Caki2 (cell line): ENCODE results near the gene PCSK1N. TPM values are rescaled to one million over a fixed set of nuclear protein-coding genes. Genes with fewer than 3 reads are reported as not detected.
"Not testable (repeated sequence)": the region's sequence is repeated elsewhere in the genome, so short reads cannot be mapped to it uniquely, and the experiment has no call there.

Experiments
- DNase-seq: peaks from one replicate; pipeline ENCODE4 v3.0.0-alpha.2; 2015; ENCODE audit warnings: low read depth
- in situ Hi-C: cut with HindIII; loops from 2 replicates; pipeline ENCODE4 v1.10.0; 2016; ENCODE audit warnings: low sequenced_read_pairs, low pct_unique_long_range_greater_than_20kb, mixed read lengths
- total RNA-seq: library from RNA; depleted of rRNA; stranded (reverse); fragments of >200 nt; shearing (Covaris generic); gene quantifications from 2 replicates; pipeline ENCODE4 v1.2.3, GENCODE V29; 2014; ENCODE audit warnings: low replicate concordance

The PCSK1N gene
- total RNA-seq, 1 experiment from 2014 or later, result 93.6 TPM

DNA sequence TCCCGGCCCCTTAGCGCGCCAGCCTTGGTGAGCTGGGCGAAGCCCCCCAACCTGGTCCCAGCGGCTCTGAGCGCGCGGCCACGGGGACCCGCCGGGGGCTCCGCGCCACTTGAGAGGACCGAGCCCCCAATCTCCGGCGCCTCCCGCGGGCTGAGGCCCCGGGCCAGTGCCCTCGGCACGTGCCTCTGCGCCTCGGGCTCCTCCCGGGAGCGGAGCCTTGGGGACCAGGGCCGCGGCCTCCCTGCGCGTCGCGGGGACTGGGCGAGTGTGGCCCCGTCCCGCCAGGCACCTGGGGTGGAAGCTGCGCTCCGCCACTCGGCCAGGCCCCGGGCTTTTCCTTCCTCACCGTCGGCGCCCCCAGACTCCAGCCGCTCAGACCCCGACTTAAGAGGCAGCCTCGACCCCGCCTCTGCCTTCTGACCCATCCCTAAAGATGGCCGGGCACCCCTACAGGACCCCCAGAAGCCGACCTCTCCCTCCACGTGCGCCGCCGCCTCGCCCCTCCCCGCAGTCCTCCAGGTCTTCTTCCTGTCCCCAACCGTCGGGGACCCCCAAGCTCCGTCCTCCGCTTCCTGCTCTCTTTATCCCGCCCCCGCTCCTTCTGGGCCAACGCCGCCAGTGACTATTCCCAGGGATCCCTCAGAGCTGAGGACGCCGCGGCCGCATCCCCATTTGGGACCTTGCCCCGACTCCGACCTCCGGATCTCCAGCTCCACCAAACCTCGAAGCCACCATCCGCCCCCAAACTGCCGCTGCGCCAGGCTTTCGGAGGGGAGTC is 8.3 kb downstream of the PCSK1N start:
- no peak for DNase-seq
- in situ Hi-C loops, result no loop called here

DNA sequence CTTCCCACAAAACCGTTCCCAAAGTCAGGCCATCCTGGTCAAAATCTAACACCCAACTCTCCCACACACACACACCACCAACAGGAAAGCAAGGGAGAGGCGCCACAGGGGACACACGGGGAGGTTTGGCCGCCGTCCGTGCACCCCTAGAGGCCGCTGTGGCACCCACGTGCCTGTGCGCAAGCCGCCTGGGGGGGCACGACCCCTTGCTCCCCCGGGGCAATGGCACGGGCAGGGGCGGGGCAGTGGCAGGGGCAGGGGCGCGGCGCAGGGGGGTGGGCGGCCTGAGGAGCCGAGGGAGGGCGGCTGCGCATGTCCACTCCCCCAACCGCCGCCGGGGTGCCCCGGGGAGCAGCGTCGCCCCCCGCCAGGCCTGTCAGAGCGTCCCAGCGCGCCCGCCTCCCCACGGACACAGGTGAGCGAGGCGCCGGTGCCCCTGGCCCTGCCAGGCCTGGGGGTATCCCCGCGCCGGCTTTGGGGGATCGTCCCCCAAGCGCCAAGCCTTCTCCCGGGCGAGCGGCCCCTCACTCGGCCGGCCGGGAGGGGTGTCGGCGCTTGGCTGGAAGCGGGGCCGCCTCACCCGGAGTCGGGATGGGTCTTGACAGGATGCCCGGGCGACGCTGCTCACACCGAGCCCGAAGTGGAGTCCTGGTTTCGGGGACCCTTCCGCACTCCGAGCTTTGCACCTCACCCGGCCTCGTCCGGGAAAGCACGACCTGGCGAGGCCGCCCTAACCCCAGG is 9.1 kb downstream of the PCSK1N start, which contains the start of gene ERAS:
TSS of gene ERAS (plus strand) at position 379 of the 741 bp plus-strand sequence. CDS start 2,611 bp downstream, outside the sequence.
- no peak for DNase-seq
- in situ Hi-C loops, result no loop called here

DNA sequence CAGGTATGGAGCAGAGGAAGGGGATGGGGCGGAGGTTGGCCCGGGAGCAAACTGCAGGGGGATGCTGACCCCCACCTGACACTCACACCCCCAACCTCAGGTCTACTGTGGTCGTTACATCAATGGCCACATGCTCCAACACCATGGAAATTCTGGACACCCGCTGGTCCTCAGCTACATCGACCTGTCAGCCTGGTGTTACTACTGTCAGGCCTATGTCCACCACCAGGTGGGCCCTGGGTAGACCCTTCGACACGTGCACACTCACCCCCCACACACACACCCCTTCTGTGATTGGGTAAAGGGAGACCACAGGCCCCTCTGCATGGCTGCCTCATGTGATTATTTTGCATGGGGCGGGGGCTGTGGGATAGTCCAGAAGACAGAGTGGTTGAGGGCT is 11.3 kb downstream of the PCSK1N start:
- no peak for DNase-seq
- in situ Hi-C loops, result no loop called here

DNA sequence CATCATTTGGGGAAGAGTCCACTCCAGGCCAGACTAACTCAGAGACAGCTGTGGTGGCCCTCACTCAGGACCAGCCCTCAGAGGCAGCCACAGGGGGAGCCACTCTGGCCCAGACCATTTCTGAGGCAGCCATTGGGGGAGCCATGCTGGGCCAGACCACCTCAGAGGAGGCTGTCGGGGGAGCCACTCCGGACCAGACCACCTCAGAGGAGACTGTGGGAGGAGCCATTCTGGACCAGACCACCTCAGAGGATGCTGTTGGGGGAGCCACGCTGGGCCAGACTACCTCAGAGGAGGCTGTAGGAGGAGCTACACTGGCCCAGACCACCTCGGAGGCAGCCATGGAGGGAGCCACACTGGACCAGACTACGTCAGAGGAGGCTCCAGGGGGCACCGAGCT is 12.4 kb downstream of the PCSK1N start:
- DNase-seq, result no peak
- in situ Hi-C loops, result no loop called here

DNA sequence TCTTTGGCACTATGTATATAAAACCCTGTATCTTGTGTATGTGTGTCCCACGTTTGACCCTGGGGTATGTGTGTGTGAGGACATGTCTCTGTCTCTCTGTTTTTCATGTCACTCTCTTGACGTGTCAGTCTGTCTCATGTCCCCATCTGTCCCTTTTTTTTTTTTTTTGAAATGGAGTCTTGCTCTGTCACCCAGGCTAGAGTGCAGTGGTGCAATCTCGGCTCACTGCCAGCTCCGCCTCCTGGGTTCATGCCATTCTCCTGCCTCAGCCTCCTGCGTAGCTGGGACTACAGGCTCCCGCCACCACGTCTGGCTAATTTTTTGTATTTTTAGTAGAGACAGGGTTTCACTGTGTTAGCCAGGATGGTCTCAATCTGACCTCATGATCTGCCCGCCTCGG is 16.0 kb downstream of the PCSK1N start:
- DNase-seq, in situ Hi-C loops: not testable (repeated sequence)

DNA sequence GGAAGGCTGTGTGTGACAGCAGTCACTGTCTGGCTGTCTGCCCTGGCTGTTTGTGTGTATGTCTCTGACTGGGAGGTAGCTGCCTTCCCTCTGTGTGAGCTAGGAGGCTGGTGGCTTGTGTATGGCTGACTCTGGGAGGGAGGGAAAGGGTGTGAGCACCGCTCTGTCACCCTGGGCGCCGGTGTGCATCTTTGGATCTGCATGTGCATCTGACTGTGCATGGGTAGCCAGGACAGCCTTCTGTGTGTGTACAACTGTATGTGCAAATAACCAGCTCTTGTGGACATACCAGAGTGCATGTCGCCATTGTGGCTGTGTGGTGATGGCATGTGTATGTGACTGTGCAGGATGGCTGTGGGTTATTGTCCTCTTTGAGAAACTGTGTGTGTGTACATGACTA is 16.5 kb downstream of the PCSK1N start:
- DNase-seq, result no peak
- in situ Hi-C loops, result no loop called here

DNA sequence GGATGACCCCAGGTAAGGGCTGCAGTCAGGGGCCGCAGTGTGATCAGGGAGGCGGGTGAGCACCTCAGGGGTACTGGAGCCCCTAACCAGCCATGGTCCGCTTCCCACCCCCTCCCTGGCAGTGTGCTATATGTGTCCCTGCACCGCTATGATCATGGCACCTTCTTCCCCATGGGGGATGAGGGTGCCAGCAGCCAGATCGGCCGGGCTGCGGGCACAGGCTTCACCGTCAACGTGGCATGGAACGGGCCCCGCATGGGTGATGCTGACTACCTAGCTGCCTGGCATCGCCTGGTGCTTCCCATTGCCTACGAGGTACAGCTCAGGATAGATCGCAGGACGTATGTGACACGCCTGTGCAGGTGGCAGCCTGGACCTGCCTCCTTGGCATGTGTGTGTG is 17.3 kb downstream of the PCSK1N start:
- DNase-seq, result no peak
- in situ Hi-C loops, result no loop called here

DNA sequence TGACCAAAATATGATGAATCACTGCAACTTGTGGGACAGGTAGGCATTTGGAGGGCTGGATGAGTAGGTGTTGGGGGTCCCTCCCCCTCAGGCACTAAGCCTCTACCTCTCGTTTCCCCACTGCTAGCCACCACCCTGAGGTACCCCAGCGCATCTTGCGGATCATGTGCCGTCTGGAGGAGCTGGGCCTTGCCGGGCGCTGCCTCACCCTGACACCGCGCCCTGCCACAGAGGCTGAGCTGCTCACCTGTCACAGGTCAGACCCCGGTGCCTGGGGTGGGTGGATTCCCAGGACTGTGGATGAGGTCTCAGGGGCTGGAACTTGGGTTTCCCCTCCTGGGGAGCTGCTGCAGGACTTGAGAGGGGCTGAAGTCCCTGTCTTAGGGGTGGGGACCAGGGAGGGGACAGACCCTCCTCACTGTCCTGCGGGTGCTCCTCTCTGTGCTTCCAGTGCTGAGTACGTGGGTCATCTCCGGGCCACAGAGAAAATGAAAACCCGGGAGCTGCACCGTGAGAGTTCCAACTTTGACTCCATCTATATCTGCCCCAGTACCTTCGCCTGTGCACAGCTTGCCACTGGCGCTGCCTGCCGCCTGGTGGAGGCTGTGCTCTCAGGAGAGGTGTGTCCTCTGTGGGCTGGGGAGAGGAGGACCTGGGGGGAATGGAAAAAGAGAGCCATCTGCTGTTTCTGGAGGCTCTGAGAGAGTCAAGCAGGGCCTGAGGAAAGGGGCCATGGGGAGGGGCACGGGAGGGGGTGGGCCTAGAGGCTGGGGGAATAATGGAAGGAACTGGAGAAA is 19.2 kb downstream of the PCSK1N start:
- DNase-seq, result no peak
- in situ Hi-C loops, result no loop called here

DNA sequence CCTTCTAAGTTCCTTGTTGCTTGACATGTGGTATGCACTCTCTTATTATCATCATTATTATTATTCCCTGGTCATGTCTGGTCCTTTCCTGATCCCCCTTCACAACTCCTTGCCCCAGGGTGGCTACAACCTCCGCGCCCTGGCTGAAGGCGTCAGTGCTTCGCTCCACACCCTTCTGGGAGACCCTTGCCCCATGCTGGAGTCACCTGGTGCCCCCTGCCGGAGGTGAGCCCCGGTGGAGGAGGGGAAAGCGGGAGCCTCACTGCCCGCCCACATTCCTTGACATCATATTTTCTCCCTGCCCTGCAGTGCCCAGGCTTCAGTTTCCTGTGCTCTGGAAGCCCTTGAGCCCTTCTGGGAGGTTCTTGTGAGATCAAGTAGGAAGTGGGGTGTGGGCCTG is 20.1 kb downstream of the PCSK1N start:
- DNase-seq, result no peak
- in situ Hi-C loops, result no loop called here

DNA sequence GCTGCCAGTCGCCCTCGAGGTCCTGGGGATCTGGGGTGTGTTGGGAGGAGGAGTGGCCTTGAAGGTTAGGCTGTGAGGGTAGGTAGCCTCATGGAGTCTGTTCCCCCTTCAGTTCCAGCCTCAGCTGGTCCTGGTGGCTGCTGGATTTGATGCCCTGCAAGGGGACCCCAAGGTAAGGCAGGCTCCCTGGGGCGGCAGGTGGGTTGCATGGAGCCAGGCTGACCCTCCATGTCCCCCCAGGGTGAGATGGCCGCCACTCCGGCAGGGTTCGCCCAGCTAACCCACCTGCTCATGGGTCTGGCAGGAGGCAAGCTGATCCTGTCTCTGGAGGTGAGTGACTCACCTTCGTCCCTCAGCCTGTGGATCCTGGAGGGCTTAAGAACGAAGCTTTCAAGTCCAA is 20.7 kb downstream of the PCSK1N start:
- in situ Hi-C loops, result no loop called here
- no peak for DNase-seq

DNA sequence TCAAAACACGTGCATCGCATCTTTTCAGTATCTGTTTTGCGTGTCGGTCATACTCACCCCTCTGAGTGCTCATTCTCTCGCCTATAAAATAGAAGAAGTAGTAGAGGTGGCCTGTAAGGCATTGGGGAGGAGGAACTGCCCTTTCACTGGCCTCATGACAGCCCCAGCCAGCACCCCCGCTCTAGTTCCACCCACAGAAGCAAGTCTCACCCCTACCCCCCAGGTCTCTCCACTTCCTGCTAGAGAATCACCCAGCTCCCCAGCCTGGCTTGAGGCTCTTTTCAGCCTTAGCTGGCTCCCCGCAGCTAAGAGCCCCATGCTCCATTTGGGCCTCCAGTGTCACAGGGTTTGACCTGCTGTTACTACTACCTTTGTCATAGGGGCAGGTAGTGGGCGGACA is 21.8 kb downstream of the PCSK1N start:
- in situ Hi-C loops, result no loop called here
- no peak for DNase-seq

DNA sequence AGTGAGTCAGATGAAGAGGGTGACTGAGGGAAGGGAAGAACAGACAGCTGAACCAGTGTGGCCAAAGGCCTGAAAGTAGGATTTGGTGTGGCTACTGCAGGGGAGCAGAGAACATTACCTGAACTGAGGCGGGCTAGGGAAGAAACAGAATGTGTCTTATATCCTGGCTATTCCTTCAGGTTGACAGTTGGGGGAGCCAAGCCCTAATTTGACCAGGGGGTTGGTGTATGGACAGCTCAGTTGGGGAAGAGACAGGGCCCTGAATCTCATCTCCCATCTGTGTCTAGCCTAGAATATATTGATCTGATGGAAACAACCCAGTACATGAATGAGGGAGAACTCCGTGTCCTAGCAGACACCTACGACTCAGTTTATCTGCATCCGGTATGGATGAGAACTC is 29.3 kb downstream of the PCSK1N start:
- in situ Hi-C loops, result no loop called here
- DNase-seq, result no peak

DNA sequence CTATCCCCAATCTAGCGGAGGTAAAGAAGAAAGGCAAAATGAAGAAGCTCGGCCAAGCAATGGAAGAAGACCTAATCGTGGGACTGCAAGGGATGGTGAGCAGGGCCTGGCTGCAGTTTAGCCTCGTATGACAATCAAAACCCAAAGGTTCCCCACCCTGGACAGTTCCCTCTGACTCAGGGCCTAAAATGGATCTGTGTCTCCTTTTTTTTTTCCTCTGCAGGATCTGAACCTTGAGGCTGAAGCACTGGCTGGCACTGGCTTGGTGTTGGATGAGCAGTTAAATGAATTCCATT is 32.6 kb downstream of the PCSK1N start:
- in situ Hi-C loops, result no loop called here
- DNase-seq, result no peak

DNA sequence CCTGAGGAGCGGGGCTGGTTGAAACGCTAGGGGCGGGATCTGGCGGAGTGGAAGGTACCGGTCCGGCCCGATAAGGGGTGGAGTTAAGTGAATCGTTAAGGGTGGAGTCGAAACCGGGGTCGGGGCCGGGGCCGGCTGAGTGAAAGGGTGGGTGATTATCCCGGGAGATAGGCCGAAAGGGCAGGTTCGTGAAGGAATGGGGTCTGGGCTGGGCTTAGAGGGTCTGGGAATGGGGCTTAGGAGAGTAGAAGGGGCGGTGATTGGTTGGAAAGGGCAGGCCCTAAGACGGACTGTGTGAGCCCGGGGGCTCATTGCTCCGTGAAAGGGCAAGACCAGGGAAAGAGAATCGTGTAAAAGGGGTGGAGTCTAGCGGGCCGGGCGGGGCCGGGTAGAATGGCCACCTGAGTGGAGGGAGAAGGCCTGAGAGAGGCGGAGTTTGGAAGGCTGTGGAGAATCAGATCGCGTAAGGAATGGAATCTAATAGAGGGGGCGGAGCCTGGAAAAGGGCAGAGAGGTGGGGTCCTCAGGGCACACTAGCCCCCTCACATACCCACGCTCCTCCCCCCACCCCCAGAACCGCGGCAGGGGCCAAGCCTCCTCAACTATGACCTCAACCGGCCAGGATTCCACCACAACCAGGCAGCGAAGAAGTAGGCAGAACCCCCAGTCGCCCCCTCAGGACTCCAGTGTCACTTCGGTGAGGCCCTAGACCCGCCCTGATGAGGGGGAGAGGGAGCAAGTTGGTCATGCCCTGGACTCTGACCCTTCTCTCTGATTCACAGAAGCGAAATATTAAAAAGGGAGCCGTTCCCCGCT is 33.1 kb downstream of the PCSK1N start:
- peak; percentile 90 for DNase-seq
- in situ Hi-C loops, result no loop called here

DNA sequence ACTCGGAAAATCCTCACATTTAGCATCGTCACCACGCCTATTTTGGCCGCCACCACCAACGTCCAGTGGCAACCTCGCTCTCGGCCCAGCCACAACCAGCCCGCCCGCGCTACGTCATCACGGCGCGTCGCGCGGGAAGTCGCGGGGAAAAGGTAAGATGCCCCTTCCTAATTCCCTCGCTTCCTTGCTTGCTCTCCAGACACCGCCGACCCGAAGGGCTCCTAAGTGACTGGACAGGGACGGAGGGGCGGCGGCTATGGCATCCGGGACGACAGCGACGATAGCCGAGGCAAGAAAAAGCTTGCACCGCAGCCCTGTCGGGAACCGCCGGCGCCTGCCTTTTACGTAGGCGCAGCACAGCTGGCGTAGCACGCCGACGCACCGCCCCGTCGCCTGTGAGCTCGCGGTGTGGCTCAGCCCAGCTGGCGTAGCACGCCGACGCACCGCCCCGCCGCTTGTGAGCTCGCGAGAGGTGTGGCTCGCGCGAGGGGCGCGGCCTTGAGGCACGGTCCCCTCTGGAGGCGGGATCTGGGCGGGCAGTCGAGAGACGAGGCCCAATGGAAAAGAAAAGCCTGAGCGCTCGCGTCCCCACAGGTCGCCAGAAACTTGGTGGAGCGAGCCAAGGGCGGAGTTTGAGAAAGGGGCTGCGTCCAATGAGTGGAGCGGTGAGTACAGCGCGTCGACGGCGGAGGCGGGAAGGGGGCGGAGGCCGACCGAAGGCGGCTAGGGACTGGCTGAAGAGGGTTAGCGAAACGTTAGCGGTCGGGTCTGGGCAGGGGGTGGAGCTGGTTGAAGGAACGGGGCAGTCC is 33.9 kb downstream of the PCSK1N start, which contains the start of gene HDAC6:
TSS of gene HDAC6 (plus strand) at position 788 of the 809 bp plus-strand sequence. CDS start 626 bp downstream, outside the sequence.
- peak; percentile 99 for DNase-seq
- in situ Hi-C loops, result no loop called here

DNA sequence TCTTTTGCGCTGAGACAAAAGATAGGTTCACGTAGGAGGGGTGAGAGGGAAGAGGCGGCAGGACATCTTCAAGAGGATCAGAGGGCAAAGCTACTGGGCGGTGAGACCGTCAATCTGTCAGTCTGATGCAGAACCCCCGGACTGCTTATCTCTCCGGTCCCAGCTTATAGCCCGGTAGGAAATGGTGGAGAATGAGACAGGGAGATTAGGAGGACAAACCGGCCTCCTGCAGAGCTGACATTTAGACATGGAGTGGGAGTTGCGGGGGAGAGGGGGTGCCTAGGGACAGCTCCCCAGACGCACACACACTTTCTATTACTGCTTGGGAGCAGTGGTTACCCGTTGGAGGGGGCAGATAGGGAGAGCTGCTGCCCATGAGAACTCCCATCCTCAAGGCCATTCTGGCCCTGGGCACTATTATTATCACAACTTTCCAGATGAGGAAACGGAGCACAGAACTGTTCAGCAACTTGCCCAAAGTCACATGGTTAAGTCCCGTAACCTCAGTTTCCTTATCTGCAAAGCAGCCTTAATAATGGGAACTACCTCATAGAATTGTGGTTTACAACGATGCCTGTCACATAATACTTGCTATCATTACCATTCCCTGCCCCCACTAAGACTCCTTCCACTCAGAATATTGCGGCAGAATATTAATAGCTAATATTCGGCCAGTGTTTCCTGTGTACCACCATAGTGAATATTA is 34.7 kb downstream of the PCSK1N start:
- in situ Hi-C loops, result no loop called here

DNA sequence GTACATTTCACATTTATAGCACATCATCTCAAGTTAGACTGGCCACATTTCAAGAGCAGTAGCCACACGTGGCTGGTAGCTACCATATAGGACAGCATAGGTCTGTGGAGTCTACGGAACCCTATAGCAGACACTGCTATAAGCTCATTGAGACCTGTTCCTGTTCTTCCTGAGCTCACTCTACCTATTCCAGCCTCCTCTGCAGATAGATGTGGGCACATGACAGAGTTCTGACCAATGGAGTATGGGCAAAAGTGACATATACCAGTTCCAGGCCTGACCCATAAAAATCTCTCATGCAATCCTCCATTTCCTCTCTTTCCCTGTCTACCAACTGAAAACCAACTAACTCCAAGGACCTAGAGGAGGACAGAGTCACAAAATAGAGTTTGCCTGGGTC is 37.1 kb downstream of the PCSK1N start:
- DNase-seq, result no peak
- in situ Hi-C loops, result no loop called here

More for the DNA sequence above, 34.7 kb downstream of the PCSK1N start:
- peak; percentile 3 for DNase-seq
